ENCODE data around the gene FAM210A.

FAM210A gene

DNA sequence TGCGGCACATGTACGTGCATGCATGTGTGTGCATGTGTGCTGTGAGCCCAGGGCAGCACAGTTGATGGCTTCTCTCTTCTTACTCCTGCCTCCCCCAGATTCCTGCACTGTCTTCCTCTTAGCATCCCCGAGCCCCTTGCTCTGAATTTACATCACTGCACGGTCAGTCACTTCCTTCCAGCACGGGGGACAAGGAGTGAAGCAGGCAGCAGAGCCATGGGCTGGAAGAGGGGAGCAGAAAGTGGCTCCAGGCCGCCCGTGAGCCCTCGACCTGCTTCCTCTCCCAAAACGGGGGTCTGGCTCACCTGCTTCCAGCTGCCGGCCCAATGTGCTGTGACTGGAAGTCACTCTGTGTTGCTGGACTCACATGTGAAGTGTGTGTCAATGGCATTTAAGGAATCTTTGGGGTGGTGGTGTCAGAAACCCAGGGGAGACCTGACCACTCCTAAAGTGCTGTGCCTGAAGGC lies 106.1 kb downstream of the FAM210A start:
- DNase-seq: no peak

- DNase-seq: no peak
Observed at GRCh38 chr18:13619505-13620205, 106.7 kb downstream of the FAM210A start.

DNA sequence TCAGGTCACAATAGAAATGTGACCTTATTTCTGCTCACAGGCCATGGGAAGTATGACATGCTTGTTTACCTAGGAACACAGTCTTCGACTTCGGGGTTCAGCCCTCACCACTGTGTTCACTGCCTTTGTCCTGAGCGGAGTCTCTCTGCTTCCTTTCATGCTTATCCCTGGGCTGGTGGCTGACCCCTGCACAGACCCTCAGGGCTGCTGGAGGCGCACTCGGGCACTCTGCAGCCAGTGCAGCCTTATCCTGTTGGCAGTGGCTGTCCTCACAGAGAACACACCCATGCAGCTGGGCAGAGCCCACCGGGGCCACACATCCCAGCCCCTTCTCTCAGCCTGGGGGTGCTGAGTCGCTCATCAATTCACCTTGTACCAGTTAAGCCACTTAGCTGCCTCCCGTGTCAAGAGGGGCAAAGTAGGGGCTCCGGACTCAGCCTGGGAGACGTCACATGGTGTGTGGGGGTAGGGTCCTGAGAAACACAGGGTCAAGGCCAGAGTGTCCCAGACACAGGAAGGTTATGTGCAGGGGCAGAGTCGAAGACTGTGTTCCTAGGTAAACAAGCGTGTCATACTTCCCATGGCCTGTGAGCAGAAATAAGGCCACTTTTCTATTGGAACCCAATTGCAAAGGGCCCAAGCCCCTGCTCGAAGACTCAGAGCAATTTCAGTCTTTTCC lies 107.5 kb downstream of the FAM210A start:
- DNase-seq: no peak

DNA sequence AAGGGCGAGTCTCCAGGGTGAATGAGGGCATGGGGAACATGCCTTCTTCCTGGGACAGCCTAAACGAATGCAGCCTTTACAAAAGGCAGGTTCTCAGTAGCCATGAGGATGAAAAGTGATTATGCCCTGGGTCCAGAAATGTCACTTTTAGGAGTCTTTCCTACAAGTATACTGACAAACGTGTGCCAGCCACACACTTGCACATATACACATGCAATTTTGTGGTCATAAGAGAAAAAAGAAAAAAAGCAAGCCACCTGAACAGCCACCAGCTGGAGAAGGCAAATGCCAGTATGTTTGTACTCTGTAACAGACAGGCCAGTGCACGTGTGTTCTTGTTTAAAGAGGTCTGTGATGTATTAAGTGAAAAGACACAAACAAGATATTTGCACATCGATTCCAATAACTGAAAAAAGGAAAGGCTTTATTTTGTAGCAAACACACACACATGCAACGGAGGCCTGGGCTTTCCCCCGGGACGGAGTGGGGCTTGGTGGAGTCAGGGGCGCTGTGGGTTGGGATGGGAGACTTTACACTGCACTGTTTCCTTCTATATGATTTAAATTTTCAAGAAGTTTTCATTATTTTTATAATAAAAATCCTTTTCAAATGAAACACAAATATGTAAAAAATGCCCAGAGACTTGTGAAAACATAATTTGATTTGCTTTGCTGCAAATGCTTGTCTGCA lies 108.4 kb downstream of the FAM210A start:
- DNase-seq: no peak

DNA sequence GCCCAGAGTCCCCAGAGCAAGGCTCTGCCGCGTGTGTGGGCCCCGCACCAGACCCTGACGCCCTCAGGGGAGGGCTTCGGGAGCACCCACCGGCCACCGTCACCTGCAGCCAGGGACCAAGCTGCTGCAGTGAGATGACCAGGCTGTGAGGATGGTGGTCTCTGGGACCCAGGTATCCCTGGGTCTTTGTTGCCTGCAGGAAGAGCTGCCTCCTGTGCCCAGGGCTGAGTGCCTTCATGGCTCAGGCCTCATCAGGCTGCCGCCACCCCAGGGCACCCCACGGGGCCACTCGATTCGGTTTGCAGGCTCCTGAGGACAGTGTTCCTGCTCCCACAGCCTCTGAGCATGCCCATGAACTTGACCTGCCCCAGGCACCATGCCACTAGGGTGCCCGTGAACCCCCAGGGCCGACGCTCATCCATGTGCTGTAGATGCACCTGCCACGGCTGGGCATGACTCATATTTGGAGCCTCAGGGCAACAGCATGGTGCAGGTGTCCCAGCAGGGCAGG lies 109.8 kb downstream of the FAM210A start:
- DNase-seq: no peak

DNA sequence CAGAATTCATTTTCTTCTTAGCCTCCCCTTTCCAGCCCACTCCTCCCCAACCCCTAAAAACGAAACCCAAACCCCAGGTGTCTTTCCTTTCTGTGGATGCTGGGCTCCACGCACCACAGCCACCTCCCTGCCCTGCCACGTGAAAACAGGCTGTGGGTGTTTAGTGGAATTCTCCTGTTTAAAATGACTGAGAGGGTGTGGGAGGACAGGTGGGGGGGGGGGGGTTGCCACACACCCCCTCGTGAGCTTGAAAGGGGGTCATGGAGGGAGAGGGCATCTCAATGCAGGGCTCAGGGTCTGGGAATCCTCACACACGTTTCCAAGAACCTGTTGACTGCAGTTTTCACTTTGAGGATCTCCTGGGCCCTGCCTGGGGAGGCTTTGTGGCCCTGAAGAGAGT lies 110.3 kb downstream of the FAM210A start:
- DNase-seq: no peak

DNA sequence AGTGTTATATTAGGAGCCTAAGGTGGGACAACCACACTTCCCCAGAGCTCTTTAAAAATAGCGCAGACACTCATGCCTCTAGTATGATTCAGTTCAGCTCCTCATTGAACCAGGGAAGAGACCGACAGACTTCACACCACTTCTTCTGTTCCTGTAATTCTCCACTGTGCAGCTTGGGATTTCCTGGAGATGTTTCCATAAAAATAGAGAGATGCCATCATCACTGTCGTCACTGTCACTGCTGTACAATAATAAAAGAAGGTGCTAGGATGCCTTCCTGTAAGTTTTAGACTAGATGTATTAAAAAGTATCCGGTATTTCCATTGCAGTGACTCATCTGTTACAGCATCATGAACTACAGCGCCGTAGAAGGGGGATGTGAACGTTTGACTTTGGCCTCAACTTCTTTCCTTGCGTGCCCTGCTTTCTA lies 110.9 kb downstream of the FAM210A start:
- no peak for DNase-seq

GRCh38 chr18:13614641-13615288 lies 111.6 kb downstream of the FAM210A start:
- no peak for DNase-seq

GRCh38 chr18:13613591-13614501 lies 112.5 kb downstream of the FAM210A start:
- DNase-seq: no peak
